ENCODE measurements around the gene LSM7.

LSM7 gene

DNA sequence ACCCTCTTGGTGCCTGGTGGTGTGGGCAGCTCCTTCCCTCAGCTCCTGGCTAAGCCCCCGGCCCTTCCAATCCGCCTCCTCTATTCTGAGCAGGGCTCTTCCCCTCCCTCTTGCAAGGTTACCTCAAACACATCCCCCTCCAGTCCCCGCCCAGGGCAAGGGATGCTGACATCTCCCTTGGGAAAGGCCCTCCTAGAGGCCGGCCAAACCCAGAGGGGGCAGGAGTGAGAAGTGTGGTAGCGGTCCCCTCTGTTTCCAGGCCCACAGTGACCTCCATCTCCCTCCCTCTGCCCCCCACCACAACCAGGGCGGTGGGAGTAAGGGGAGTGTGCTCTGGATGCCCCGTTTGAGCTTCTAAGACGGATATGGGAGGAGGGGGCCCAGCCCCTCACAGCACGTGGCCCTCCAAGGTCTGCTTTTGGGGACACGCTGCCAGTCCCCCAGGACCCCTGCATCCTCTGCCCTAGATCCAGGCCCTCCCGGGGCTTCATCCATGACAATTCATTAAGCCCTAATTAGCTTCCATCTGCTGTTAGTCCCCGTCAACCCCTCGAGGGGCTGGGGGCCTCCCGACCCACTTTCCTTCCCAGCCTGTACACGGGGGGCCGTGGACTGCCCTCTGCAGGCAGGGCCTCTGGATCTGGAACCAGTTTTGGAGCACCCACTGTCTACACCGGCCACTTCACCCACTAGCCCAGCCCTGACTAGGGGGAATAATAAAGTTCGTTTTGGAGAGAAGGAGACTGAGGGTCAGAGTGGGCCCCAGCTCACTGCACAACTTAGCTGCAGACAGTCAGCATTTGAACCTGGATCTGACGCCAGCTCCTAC lies 22.7 kb downstream of the LSM7 start:
- DNase-seq (ENCODE audit: low read depth in 2 of 2, low spot score in 1 of 2), result no peak

DNA sequence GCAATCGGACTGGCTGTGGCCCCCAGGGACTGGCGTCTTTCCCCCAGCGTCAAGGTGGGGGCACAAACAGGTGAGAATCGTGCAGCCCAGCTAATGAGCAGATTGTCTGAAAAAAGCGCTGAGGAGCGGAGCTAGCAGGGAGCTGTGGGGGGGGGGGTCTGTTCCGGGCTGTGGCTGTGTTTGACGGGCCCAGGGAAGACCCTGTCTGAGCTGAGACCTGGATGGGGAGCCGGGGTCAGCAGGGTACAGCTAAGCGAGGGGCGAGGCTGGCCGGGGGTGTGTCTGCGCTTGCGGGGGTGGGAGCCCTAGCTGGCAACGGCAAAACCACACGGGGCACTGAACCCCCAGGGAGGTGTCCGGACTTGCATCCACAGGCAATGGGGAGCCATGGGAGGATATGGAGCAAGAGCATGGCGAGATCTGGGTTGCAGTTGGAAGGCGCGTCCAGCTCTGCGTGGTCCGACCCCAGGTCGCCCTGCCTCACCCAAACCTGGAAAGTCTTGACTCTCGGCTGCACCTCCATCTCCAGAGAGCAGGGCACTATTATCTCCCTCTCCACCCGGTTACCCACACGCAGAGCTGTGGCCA lies 25.1 kb downstream of the LSM7 start:
- DNase-seq (ENCODE audit: low read depth in 2 of 2, low spot score in 1 of 2), result no peak

DNA sequence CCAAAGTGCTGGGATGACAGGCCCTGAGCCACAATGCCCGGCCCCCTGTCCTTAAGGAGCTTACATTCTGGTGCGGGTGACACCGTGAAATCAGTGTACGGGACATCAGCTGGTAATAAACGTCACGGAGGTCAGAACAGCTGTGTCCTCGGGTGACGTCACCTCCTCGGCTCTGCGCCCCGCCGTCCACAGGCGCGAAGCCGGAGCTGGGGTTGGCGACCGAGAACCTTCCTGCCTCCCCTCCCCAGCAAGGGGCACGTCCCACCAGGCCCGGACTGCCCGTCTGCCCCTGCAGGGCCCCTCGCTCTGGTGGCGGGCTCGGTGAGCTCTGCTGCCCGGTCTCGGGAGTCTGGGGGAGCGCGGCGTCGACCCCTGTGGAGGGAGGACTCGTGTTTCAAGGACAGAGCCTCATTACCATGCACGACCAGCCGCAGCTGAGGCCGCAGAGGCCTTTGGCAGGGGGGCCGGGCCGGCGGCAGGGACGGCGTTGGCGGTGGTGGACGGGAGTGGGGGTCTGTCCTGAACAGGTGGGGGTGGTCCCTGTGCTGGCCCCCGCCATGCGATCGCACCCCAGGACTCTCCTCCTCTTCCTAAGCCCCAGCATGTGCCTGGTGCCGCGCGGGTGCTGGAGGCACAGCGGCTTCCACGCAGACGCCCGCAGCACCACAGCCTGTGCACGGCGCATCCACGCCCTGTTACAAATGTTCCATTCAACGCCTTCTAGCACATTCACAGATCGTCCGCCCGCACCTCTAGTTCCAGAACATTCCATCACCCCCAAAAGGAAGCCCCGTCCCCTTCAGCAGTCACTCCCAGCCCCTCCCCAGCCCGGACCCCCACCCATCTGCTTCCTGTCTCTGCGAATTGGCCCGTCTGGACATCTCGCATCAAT lies 25.8 kb downstream of the LSM7 start:
- DNase-seq (ENCODE audit: low read depth in 2 of 2, low spot score in 1 of 2), result no peak

DNA sequence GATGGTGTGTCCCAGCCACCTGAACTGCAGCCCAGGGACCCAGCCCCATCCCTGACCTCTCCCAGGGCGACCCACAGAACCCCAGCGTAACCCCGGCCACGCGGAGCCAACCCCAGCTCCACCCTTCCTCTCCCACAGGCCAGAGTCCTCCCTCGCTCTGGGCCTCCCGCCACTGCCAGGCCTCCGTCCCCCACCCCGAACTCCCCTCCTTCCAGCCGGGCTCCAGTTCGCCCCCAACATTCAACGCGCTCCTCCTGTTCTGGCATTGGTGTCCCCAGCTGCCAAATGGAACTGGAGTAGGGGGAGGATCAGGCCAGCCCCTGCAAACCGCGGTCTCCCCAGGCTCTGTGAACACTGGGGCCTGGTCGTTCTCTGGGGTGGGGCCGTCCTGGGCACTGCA lies 27.9 kb downstream of the LSM7 start:
- DNase-seq (ENCODE audit: low read depth in 2 of 2, low spot score in 1 of 2), result no peak

DNA sequence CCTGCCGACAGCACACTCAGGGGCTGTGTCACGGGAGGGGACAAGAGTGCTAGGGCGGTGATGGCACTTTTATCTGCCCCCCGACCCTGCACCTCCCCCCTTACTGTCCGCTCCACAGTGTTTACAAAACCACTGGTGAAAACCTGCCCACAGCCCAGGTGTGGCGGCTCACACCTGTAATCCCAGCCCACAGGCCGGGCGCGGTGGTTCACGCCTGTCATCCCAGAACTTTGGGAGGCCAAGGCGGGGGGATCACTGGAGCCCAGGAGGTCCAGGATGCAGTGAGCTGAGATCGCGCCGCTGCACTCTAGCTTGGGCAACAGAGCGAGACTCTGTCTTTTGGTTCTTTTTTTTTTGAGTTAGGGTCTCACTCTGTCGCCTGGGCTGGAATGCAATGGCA lies 32.2 kb downstream of the LSM7 start:
- DNase-seq (ENCODE audit: low read depth in 2 of 2, low spot score in 1 of 2), result no peak

DNA sequence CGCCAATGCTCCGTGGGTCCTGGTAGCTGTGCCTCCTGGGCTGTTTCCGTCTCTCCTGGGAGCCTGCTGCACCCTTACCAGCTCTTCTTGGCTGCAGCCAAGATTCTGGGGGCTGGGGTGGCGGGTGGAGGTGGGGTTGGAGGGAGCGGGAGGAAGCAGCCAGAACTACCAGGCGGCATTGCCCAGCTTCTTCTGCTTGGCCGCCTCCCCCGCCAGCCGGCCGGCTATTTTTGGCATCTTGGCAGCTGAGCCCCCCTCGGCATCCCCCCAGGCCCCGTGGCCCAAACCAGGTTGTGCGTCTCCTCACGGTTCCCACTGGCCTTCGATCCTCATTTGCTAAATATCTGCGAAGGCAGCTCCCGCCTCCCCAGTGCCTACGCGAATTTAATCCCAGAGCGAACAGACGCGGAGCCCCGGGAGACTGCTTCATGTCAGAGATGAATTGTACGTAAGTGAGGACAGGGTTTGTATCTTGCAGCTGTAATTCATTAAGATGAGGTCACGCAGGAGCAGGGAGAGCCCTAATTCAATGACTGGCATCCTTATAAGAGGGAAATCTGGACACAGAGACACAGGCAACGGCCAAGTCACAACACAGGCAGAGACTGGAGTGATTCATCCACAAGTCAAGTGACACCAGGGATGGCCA lies 33.6 kb downstream of the LSM7 start:
- DNase-seq (ENCODE audit: low read depth in 2 of 2, low spot score in 1 of 2), result no peak

DNA sequence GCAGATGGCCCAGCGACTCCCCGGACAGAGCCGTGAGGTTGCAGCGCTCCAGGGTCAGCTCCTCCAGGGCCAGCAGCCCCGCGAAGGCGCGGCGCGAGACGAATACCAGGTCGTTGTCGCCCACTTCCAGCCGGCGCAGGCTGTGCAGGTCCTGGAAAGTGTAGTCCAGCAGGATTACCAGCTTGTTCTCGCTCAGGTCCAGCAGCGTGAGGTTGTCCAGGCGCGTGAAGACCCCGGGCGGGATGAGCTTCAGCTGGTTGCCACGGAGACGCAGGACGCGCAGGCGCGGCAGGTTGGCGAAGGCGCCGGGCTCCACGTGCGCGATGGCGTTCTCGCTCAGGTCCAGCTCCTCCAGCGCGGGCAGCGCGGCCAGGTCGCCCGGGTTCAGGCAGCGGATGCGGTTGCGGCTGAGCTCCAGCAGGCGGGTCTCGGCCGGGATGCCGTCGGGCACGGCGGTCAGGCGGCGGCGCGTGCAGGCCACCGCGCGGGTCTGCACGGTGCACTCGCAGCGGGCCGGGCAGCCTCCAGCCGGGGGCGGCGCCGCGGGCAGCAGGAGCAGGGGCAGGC lies 37.1 kb downstream of the LSM7 start:
- DNase-seq (ENCODE audit: low read depth in 2 of 2, low spot score in 1 of 2), result no peak

DNA sequence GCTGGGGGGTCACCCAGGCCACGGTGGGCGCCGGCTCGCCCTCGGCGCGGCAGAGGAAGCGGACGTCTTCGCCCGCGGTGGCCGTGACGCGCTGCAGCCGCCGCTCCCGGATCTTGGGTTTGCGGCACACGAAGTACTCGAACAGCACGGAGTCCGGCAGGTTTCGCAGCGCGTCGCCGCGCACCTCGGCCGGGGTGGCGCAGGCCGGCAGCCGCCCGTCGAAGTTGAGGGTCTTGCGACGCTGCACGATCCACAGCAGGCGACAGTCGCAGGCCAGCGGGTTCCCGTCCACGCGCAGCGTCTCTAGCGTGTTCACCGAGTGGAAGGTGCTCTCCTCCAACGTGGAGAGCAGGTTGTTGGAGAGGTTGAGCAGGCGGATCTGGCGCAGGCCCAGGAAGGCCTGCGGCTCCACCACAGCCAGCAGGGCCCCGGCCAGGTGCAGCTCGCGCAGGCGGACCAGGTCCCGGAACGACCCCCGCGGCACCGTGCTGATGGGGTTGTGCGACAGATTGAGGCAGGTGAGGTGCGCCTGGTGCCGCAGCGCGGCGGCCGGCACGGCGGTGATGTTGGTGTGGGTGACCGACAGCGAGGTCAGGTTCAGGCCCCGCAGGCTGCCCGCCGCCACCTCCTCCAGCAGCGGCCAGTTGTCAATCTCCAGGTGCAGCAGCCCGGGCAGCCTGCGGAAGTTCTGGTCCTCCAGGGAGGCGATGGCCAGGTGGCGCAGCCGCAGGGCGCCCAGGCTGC lies 37.8 kb downstream of the LSM7 start:
- no peak for DNase-seq (ENCODE audit: low read depth in 2 of 2, low spot score in 1 of 2)

DNA sequence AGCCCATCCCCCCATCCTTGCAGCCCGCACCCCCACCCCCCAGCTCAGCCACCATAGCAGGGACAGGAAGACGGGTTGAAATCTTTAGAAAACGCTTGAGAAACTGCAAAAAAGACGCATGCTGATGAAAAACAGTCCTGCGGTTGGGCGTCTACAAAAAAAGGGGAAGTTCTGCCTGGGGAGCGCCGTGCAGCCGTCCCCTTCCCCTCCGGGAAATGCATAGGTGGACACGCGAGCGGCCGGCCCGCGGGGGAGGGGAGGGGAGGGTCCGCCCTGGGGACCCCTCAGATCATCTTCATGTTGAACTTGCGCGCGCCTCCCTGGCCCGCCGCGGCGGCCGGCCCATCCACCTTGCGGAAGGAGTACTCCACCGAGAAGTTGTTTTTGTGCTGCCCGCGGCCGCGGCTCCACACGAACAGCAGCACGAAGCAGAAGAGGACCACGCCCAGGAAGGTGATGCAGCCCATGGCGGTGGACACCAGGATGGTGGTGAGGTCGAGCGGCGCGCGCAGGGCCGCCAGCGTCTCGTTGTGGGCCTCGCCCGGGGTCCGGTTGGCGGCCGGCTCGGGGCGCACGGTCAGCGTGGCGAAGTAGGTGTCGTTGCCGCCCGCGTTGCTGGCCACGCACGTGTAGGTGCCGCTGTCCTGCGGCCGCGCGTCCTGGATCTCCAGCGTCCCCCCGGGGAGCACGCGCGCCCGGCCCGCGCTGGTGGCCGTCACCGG lies 38.5 kb downstream of the LSM7 start:
- DNase-seq (ENCODE audit: low read depth in 2 of 2, low spot score in 1 of 2), result no peak

DNA sequence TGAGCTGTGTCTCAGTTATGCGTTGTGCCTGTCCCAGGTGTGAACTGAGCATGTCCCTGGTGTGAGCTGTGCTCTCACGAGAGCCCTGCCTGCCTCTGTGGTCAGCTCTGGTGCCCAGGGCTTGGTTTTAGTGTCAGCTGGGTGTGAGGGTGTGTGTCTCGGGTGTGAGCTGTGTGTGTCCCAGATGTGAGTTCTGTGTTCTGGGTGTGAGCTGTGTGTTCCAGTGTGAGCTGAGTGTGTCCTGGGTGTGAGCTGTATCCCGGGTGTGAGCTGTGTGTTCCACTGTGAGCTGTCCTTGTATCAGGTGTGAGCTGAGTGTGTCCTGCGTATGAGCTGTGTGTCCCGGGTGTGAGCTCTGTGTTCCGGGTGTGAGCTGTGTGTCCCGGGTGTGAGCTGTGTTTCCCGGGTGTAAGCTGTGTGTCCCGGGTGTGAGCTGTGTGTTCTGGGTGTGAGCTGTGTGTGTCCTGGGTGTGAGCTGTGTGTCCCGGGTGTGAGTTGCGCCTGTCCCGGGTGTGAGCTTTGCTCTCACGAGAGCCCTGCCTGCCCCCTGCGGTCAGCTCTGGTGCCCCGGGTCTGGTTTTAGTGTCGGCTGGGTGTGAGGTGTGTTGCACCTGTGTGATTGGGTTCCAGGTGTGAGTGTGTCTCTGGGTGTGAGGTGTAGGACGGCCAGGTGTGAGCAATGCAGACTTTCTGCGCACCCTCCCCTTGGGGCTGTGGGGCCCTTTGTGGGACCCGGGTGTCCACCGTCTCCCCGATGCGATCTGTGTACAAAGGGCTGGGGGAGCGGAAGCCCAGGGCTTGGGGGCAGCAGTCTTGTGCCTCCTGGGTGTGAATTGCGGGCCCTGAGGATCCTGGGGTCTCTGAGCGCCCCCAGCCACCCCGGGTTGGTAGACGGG lies 39.3 kb downstream of the LSM7 start:
- DNase-seq (ENCODE audit: low read depth in 2 of 2, low spot score in 1 of 2), result no peak

DNA sequence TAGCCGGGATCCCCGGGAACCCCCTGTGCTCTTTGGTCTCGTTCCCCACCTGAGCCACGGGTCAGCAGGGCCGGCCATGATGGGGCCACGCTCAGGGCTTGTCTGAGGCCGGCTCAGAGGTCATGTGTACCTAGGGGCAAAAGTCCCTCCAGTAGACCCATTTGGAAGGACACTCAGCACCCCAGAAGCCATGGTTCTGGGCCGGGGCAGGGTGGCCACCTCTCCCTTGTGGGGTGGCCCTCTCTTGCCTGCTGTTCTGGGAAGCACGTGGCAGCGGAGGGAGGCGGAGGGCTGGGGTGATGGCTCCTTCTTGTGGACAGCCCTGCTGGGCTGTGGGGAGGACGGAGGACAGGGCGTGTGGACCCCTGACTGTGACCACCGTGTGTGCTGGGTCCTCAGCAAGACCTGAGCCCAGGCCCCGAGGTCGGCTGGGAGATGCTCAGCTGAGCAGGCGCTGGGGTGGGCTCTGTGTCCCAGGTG lies 40.0 kb downstream of the LSM7 start:
- DNase-seq (ENCODE audit: low read depth in 2 of 2, low spot score in 1 of 2), result no peak

DNA sequence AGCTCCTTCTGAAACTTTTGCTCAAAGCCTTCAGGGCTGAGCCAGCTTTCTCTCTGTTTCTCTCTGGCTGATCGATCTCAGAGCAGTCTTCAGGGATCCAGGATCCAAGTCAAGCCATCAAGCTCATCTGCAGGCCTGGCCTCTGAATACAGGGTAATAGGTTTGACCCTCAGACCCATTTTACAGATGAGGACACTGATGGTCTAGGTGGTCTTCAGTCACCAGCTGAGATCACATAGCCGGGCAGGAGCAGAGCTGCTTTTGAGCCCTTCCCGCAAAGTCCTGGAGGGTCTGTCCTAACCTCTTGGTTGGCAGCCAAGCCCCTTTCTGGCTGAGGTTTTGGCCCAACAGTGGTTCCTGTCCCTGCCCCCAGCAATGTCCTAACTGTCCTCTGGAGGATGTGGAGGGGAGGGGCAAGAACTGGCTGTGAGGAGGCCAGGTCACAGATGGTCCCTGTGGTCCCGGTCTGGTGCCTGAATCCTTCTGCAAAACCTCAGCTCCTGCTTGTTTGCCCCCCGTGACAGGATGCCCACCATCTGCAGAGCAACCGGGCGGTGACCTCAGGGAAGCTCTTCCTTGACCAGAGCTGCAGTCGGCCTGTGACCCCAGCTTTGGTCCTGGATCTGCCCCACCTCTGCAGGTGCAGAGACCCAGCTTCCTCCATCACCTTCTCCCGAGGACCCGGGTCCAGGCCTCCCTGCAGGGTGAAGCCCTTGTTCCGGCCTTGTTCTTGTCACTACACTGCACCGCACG lies 40.6 kb downstream of the LSM7 start:
- no peak for DNase-seq (ENCODE audit: low read depth in 2 of 2, low spot score in 1 of 2)

DNA sequence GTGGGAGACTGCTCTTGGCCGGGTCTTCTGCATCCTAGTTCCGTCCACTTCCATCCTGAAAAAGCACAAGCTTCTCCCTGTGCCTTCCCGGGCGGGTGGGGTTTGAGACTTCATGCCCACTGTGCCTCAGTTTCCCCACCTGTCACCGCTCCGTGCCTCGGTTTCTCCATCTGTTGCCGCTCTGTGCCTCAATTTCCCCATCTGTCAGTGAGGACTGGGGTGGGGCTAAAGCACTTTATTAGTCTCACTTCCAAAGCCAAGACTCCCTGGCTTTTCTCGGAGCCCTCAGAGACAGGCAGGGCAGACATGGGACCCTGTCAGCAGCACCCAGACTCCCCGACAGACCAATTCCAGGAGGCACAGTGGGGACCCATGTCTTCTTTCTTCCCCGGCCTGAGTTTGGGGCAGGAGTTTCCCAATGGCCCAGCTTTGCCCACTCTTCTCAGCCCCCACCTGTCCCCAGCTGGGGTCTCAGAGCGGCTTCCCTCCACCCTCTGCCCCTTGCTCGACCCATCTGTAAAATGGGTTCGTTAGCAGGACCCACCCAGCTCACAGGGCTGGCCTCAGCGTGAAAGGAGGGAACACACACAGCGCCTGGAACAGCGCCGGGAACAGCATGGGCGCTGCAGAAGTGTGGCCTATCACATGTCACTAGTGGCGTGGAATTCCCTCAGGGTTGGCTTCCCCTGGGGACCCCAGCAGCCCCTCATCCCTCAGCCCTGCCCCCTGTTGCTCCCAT lies 41.8 kb downstream of the LSM7 start:
- no peak for DNase-seq (ENCODE audit: low read depth in 2 of 2, low spot score in 1 of 2)

DNA sequence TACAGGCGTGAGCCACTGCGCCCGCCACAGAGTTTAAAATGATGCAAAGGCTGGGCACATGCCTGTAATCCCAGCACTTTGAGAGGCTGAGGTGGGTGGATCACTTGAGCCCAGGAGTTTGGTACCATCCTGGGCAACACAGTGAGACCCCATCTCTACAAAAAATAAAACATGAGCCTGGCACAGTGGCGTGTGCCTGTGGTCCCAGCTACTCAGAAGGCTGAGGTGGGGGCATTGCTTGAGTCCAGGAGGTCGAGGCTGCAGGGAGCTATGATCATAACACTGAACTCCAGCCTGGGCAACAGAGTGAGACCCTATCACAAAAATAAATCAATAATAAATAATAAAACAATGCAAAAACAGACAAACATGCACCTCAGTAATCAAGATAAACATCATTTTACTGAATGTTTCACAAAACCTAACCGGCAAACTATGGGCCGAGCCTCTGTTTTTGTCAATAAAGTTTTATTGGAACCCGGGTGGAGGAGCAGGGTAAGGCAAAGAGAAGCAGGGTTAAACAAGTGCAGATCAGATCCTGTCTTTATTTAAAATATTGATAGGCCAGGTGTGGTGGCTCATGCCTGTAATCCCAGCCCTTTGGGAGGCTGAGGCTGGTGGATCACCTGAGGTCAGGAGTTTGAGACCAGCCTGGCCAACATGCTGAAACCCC lies 44.4 kb downstream of the LSM7 start:
- DNase-seq (ENCODE audit: low read depth in 2 of 2, low spot score in 1 of 2), result no peak

DNA sequence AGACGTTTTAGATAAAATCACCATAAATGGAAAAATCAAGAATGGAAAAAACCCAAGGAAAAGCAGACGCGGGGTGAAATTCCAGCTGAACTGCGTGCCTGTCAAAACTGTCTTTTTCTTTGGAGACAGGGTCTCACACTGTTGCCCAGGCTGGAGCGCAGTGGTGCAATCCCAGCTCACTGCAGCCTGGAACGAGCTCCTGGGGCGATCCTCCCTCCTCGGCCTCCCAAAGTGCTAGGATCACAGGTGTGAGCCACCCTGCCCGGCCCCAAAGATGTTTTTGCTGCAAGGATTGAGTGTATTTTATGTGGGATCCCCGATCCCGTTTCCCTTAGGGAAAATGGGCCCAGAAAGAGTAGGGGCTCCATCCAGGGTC lies 45.5 kb downstream of the LSM7 start:
- no peak for DNase-seq (ENCODE audit: low read depth in 2 of 2, low spot score in 1 of 2)

DNA sequence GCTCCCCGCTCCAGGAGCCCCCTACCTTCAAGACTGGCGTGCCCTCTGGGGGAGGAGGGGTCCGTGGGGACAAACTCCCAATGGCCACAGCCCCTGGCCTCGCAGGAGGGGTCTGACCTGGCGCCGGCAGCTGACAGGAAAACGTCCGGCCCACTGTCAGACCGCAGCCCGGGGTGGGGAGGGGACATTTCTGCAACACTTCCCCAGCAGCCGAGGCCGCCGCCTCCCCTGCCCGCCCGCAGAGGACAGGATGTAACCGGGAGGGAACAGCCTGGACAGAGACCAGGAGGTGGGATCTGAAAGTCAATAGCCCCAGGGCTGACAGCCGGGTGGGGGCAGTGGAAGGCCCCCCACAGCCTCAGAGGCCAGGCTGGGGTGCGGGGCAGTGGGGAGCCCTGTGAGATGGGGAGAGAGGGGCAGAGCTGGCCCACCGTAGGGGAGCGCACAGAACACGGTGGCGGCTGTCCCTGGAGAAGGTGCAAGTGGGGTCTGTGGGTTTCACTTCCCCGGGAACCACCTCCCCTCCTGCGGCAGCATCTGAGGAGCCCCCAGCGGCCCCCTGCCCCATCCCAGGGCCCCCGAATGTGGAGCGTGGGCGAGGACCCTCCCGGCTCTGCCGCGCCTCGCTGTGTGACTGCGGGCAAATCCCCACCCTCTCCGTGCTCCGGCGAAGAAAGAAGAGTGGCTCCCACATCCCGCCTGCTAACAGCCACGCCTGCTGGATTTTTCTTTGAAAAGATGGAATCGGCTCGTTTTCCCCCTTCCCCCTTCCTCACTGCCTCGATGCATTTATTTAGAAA lies 46.1 kb downstream of the LSM7 start, which contains the start of gene PEAK3:
Gene PEAK3 (minus strand): TSS at position 114 of the 800 bp plus-strand sequence. CDS start 1,244 bp downstream, outside the sequence.
- no peak for DNase-seq (ENCODE audit: low read depth in 2 of 2, low spot score in 1 of 2)
